HL-60 (cell line): ENCODE data around the gene PAM16.

ENCODE experiments used
- DNase-seq, 2 experiments: peaks; one replicate each; pipeline ENCODE4 v3.0.0-alpha.2; 2010 to 2020; ENCODE audit warnings: low read depth in 1 of 2, low spot score in 1 of 2
- H3K27ac ChIP-seq: fragments of 250-450 bp; sonication (Bioruptor Pico); replicated peaks from 2 replicates; pipeline ENCODE4 v1.5.1; 2020; ENCODE audit warnings: mild to moderate bottlenecking, moderate library complexity
- H3K27me3 ChIP-seq: fragments of 250-450 bp; sonication (Bioruptor Pico); 2 replicates; pipeline ENCODE4 v1.5.1; 2021; ENCODE audit warnings: mild to moderate bottlenecking, moderate library complexity; ENCODE audit not compliant: insufficient read depth, poor library complexity, severe bottlenecking
- H3K4me3 ChIP-seq: replicated peaks from 2 replicates; pipeline ENCODE4 v1.5.1; 2011; ENCODE audit warnings: mild to moderate bottlenecking, control low read depth, low read length; ENCODE audit not compliant: insufficient read depth
- CTCF ChIP-seq: IDR thresholded peaks from one replicate; pipeline ENCODE4 v1.5.1; 2011; ENCODE audit warnings: low read length, control low read depth, inconsistent platforms; ENCODE audit not compliant: insufficient read depth
- GABPA ChIP-seq: IDR thresholded peaks from 2 replicates; pipeline ENCODE4 v1.6.1; 2012; ENCODE audit warnings: low read depth
- POLR2AphosphoS5 ChIP-seq: IDR thresholded peaks from 2 replicates; pipeline ENCODE4 v1.6.1; 2012; ENCODE audit warnings: low read depth
- REST ChIP-seq: IDR thresholded peaks from 2 replicates; pipeline ENCODE4 v1.6.1; 2012; ENCODE audit warnings: low read depth; ENCODE audit not compliant: insufficient replicate concordance
- SPI1 ChIP-seq: IDR thresholded peaks from 2 replicates; pipeline ENCODE4 v1.6.1; 2012; ENCODE audit warnings: low read depth, mild to moderate bottlenecking, borderline replicate concordance

PAM16 gene

GRCh38 chr16:4349332-4349731 lies 1.8 kb downstream of the PAM16 start:
- no peaks in the 10 kb centered on the region for H3K27me3 ChIP-seq
- H3K27ac ChIP-seq = peak overlapping the region; percentile 92
- H3K4me3 ChIP-seq = peak overlapping the region; percentile 90
- TF ChIP-seq GABPA (no peak), SPI1 (no peak), POLR2AphosphoS5 (no peak), CTCF (no peak), REST (no peak)
- DNase-seq = no peak

- TF ChIP-seq CTCF (no peak), REST (no peak), SPI1 (no peak), POLR2AphosphoS5 (no peak), GABPA (no peak)
- DNase-seq = peak in 1 of 2 experiments; percentile 47
- no peak overlapping the region for H3K4me3 ChIP-seq
- peak overlapping the region; percentile 75 for H3K27ac ChIP-seq
- no peaks in the 10 kb centered on the region for H3K27me3 ChIP-seq
These were observed 3.2 kb downstream of the PAM16 start for GRCh38 chr16:4347765-4348509.

- Histone ChIP-seq H3K4me3 (no peak overlapping the region), H3K27ac (peak overlapping the region; percentile 75), H3K27me3 (no peaks in the 10 kb centered on the region)
- TF ChIP-seq SPI1 = no peak
- TF ChIP-seq REST = no peak
- TF ChIP-seq POLR2AphosphoS5 = peak; percentile 69
- no peak for TF ChIP-seq CTCF
- peak; percentile 83 to 89 for DNase-seq
These were observed 4.1 kb downstream of the PAM16 start for GRCh38 chr16:4347010-4347409.
